Caco-2 (cell line): ENCODE measurements around the gene FOXO1. TPM values are rescaled to one million over a fixed set of nuclear protein-coding genes. Genes with fewer than 3 reads are reported as not detected.
A peak's percentile ranks its signal among the peaks of the same experiment; 100 is the strongest.

Experiments used
- BruUV-seq: library from RNA; stranded (reverse); fragments of 400-500 nt; replicated peaks from 2 replicates; lab custom pipeline; 2021; lab: Mats Ljungman, UMichigan
- CTCF ChIA-PET: fragments of 300-600 bp; sonication (Branson Sonifier 250); formaldehyde crosslinking; loops from one replicate; lab custom pipeline; 2022; ENCODE audit warnings: antibody characterized with exemption; lab: Charles Lee
- POLR2A ChIA-PET: fragments of 300-600 bp; sonication (Branson Sonifier 250); formaldehyde crosslinking; loops from one replicate; lab custom pipeline; 2022; ENCODE audit warnings: antibody characterized with exemption; lab: Charles Lee
- DNase-seq, 2 experiments: peaks; one replicate each; pipeline versions ENCODE4 v3.0.0 to v3.0.0-alpha.2; 2020 to 2022
- H3K27me3 ChIP-seq: replicated peaks from 2 replicates; pipeline ENCODE4 v1.6.0; 2011; ENCODE audit warnings: low read length; ENCODE audit not compliant: control insufficient read depth, insufficient read depth
- H3K36me3 ChIP-seq: 2 replicates; pipeline ENCODE4 v1.5.1; 2011; ENCODE audit warnings: low read length; ENCODE audit not compliant: control insufficient read depth, insufficient read depth
- H3K4me1 ChIP-seq: fragments of 250-450 bp; sonication (Bioruptor Pico); 2 replicates; pipeline ENCODE4 v1.5.1; 2020; ENCODE audit warnings: mild to moderate bottlenecking
- H3K4me3 ChIP-seq: 2 replicates; pipeline ENCODE4 v1.5.1; 2011; ENCODE audit warnings: low read depth, mild to moderate bottlenecking, control low read depth, low read length
- H3K9me3 ChIP-seq: fragments of 250-450 bp; sonication (Bioruptor Pico); 2 replicates; pipeline ENCODE4 v1.5.1; 2020; ENCODE audit warnings: mild to moderate bottlenecking, moderate library complexity
- H3K27ac Mint-ChIP-seq: one replicate; pipeline ENCODE4 v1.8.0; 2022; ENCODE audit warnings: mixed read lengths; ENCODE audit not compliant: unreplicated experiment
- H3K27me3 Mint-ChIP-seq: one replicate; pipeline ENCODE4 v1.8.0; 2022; ENCODE audit warnings: mixed read lengths; ENCODE audit not compliant: insufficient read depth, unreplicated experiment
- H3K36me3 Mint-ChIP-seq: one replicate; pipeline ENCODE4 v1.8.0; 2022; ENCODE audit warnings: mild to moderate bottlenecking, mixed read lengths; ENCODE audit not compliant: insufficient read depth, unreplicated experiment
- H3K4me1 Mint-ChIP-seq: one replicate; pipeline ENCODE4 v1.8.0; 2022; ENCODE audit warnings: low read depth, mixed read lengths; ENCODE audit not compliant: unreplicated experiment
- H3K4me3 Mint-ChIP-seq: one replicate; pipeline ENCODE4 v1.8.0; 2022; ENCODE audit warnings: mild to moderate bottlenecking, moderate library complexity, mixed read lengths; ENCODE audit not compliant: unreplicated experiment
- H3K9me3 Mint-ChIP-seq: one replicate; pipeline ENCODE4 v1.8.0; 2022; ENCODE audit warnings: mixed read lengths; ENCODE audit not compliant: unreplicated experiment
- CTCF ChIP-seq, 2 experiments: fragments of 200-600 bp in 1 of 2; IDR thresholded peaks; 1 replicate in 1 of 2; 2 replicates in 1 of 2; pipeline versions ENCODE4 v1.5.1 to v1.8.0; 2011 to 2022; ENCODE audit warnings: antibody characterized with exemption in 1 of 2, control low read depth in 1 of 2, inconsistent platforms in 1 of 2, low read depth in 1 of 2, low read length in 1 of 2, mild to moderate bottlenecking in 1 of 2, moderate library complexity in 1 of 2; ENCODE audit not compliant: insufficient read depth in 1 of 2, severe bottlenecking in 1 of 2, unreplicated experiment in 1 of 2
- intact Hi-C: fragments of 100-400 bp; cut with micrococcal nuclease; formaldehyde crosslinking; loops from one replicate; pipeline ENCODE4 v1.10.0; 2022; ENCODE audit not compliant: unreplicated experiment
- total RNA-seq: library from RNA; stranded (reverse); gene quantifications from 2 replicates; pipeline ENCODE4 v1.2.3, GENCODE V29; 2022

Gene FOXO1
- total RNA-seq, 1 experiment from 2014 or later, result 10.4 TPM

GRCh38 chr13:40648841-40649240, 17.6 kb downstream of the FOXO1 start:
- Mint-ChIP-seq H3K4me1 (peaks cover 19% of the 10 kb centered on the region), H3K36me3 (no peaks in the 10 kb centered on the region), H3K27me3 (no peaks in the 10 kb centered on the region), H3K9me3 (no peaks in the 10 kb centered on the region), H3K27ac (no peak overlapping the region), H3K4me3 (no peak overlapping the region)
- no peak for TF ChIP-seq CTCF (IDR thresholded peaks at IDR 0.05; ENCODE audit: insufficient read depth in 1 of 2, low read depth in 1 of 2, low read length in 1 of 2, severe bottlenecking in 1 of 2, unreplicated experiment in 1 of 2)
- H3K9me3 ChIP-seq, result no peaks in the 10 kb centered on the region
- DNase-seq, result no peak
- H3K4me3 ChIP-seq, result no peak overlapping the region
- no peaks in the 10 kb centered on the region for H3K27me3 ChIP-seq
- peaks cover 39% of the 10 kb centered on the region for H3K4me1 ChIP-seq
- POLR2A ChIA-PET, result no interaction called here
- no TSS peak for BruUV-seq
- intact Hi-C loops, result loop anchor here (5.0 kb wide), 1 partner anchor 112 kb away; no protein-coding TSS in a partner anchor
- CTCF ChIA-PET, result interaction anchor here (0.6 kb wide), 1 partner anchor 337 kb away, joined by 3 read pairs; no protein-coding TSS in a partner anchor
- H3K36me3 ChIP-seq, result no peaks in the 10 kb centered on the region

- H3K4me1 ChIP-seq, result peaks cover 35% of the 10 kb centered on the region
- H3K9me3 ChIP-seq, result no peaks in the 10 kb centered on the region
- ChIA-PET CTCF (no interaction called here), POLR2A (no interaction called here)
- no TSS peak for BruUV-seq
- H3K4me3 ChIP-seq, result no peak overlapping the region
- H3K27me3 Mint-ChIP-seq, result no peaks in the 10 kb centered on the region
- H3K27me3 ChIP-seq, result no peaks in the 10 kb centered on the region
- no peak overlapping the region for H3K4me3 Mint-ChIP-seq
- no peak overlapping the region for H3K27ac Mint-ChIP-seq
- intact Hi-C loops, result loop anchor here (5.0 kb wide), 1 partner anchor 111 kb away; no protein-coding TSS in a partner anchor
- no peaks in the 10 kb centered on the region for H3K36me3 ChIP-seq
- H3K9me3 Mint-ChIP-seq, result no peaks in the 10 kb centered on the region
- no peaks in the 10 kb centered on the region for H3K36me3 Mint-ChIP-seq
- TF ChIP-seq CTCF (IDR thresholded peaks at IDR 0.05; ENCODE audit: insufficient read depth in 1 of 2, low read depth in 1 of 2, low read length in 1 of 2, severe bottlenecking in 1 of 2, unreplicated experiment in 1 of 2), result no peak
- H3K4me1 Mint-ChIP-seq, result peaks cover 19% of the 10 kb centered on the region
- no peak for DNase-seq
These were observed 18.4 kb downstream of the FOXO1 start for GRCh38 chr13:40648040-40648439.

GRCh38 chr13:40644838-40645604, 21.4 kb downstream of the FOXO1 start:
- H3K36me3 Mint-ChIP-seq, result no peaks in the 10 kb centered on the region
- peaks cover 30% of the 10 kb centered on the region for H3K4me1 ChIP-seq
- peak overlapping the region; percentile 43 for H3K4me3 Mint-ChIP-seq
- H3K27ac Mint-ChIP-seq, result peak overlapping the region; percentile 89
- no peaks in the 10 kb centered on the region for H3K9me3 Mint-ChIP-seq
- H3K36me3 ChIP-seq, result no peaks in the 10 kb centered on the region
- no peaks in the 10 kb centered on the region for H3K27me3 ChIP-seq
- H3K27me3 Mint-ChIP-seq, result no peaks in the 10 kb centered on the region
- peak in 1 of 2 experiments; percentile 61 for DNase-seq
- CTCF ChIA-PET, result interaction anchor here (0.6 kb wide), 2 partner anchors 19 to 108 kb away, joined by 3 read pairs; no protein-coding TSS in a partner anchor
- no TSS peak for BruUV-seq
- no peak overlapping the region for H3K4me3 ChIP-seq
- peaks cover 25% of the 10 kb centered on the region for H3K4me1 Mint-ChIP-seq
- TF ChIP-seq CTCF (IDR thresholded peaks at IDR 0.05; ENCODE audit: insufficient read depth in 1 of 2, low read depth in 1 of 2, low read length in 1 of 2, severe bottlenecking in 1 of 2, unreplicated experiment in 1 of 2), result no peak
- POLR2A ChIA-PET, result interaction anchor here (0.8 to 1.0 kb wide), 3 partner anchors 19 to 306 kb away, joined by 3 to 8 read pairs (median 4); no protein-coding TSS in a partner anchor
- intact Hi-C loops, result loop anchor here (1.0 to 5.0 kb wide), 3 partner anchors 19 to 108 kb away; no protein-coding TSS in a partner anchor
- no peaks in the 10 kb centered on the region for H3K9me3 ChIP-seq
